Left ventricle myocardium inferior (tissue), 1 donor: ENCODE measurements around the gene NPHP3. TPM values are rescaled to one million over a fixed set of nuclear protein-coding genes. Genes with fewer than 3 reads are reported as not detected.
A peak's percentile ranks its signal among the peaks of the same experiment; 100 is the strongest.
"Not testable (repeated sequence)": the region's sequence is repeated elsewhere in the genome, so short reads cannot be mapped to it uniquely, and the experiment has no call there.

ENCODE experiments used
- DNase-seq: peaks from one replicate; pipeline ENCODE4 v3.0.0-alpha.2; 2020
- H3K27ac ChIP-seq: fragments of 200-600 bp; replicated peaks from 2 replicates; pipeline ENCODE4 v1.8.0; 2021
- H3K27me3 ChIP-seq: fragments of 200-600 bp; 2 replicates; pipeline ENCODE4 v1.8.0; 2021; ENCODE audit warnings: low read depth
- H3K36me3 ChIP-seq: fragments of 200-600 bp; 2 replicates; pipeline ENCODE4 v1.8.0; 2021
- H3K4me1 ChIP-seq: fragments of 200-600 bp; 2 replicates; pipeline ENCODE4 v1.8.0; 2021
- H3K4me3 ChIP-seq: fragments of 200-600 bp; 2 replicates; pipeline ENCODE4 v1.8.0; 2021; ENCODE audit warnings: mild to moderate bottlenecking, moderate library complexity
- H3K9me3 ChIP-seq: fragments of 200-600 bp; replicated peaks from 2 replicates; pipeline ENCODE4 v1.8.0; 2021
- CTCF ChIP-seq: fragments of 200-600 bp; IDR thresholded peaks from 2 replicates; pipeline ENCODE4 v1.8.0; 2021; ENCODE audit warnings: antibody characterized with exemption, mild to moderate bottlenecking, borderline replicate concordance
- intact Hi-C: fragments of 100-400 bp; cut with micrococcal nuclease; formaldehyde crosslinking; loops from one replicate; pipeline ENCODE4 v1.11.0; 2022
- long read RNA-seq: library from polyadenylated mRNA; unstranded; transcript quantifications from one replicate; pipeline ENCODE4 v2.0.0, GENCODE V29; 2021
- total RNA-seq: library from RNA; stranded (reverse); fragmentation: NEBNext Ultra II Directional; extraction: Animal tissue kit (Norgen Biotek cat#: 25700); gene quantifications from one replicate; pipeline ENCODE4 v1.2.1, GENCODE V29; 2021
- donor health status: DM: no; HTN: yes; CAD: no; lungs with severe emphysema.

NPHP3 gene
- total RNA-seq = 10.1 TPM
- long read RNA-seq, full-length matches to known transcripts = 11 of 14 reads
- long read RNA-seq, partial matches to known transcripts = 1 of 14 reads
- long read RNA-seq, other reads (novel, unspliced or antisense) = 2 of 14 reads

- no peaks in the 10 kb centered on the region for H3K9me3 ChIP-seq
- peak within 1 kb of the TSS; percentile 95 for H3K4me3 ChIP-seq
- H3K4me1 ChIP-seq = peaks cover 54% of the 10 kb centered on the region
- peak within 1 kb of the TSS; percentile 99 for H3K27ac ChIP-seq
- peak; percentile 98 for DNase-seq
- no peaks in the 10 kb centered on the region for H3K27me3 ChIP-seq
- H3K36me3 ChIP-seq = peaks cover 19% of the 10 kb centered on the region
- TF ChIP-seq CTCF = peak; percentile 23
- intact Hi-C loops = loop anchor here (10.0 kb wide), 1 partner anchor 852 kb away; the partner anchor contains the start of gene CDV3
Observed at GRCh38 chr3:132722165-132723023, at the start of gene NPHP3. Gene NPHP3 (minus strand): TSS chr3:132722409. CDS start chr3:132722355, 54 bp downstream.

- no peak for TF ChIP-seq CTCF
- intact Hi-C loops = no loop called here
- Histone ChIP-seq H3K27ac (no peak overlapping the region), H3K4me1 (no peaks in the 10 kb centered on the region), H3K27me3 (no peaks in the 10 kb centered on the region), H3K36me3 (no peaks in the 10 kb centered on the region), H3K4me3 (no peak overlapping the region), H3K9me3 (no peaks in the 10 kb centered on the region)
- no peak for DNase-seq
Observed at GRCh38 chr3:132758740-132759139, 36.5 kb upstream of the NPHP3 start.

GRCh38 chr3:132756108-132756650 lies 34.0 kb upstream of the NPHP3 start:
- no peak for TF ChIP-seq CTCF
- no peak overlapping the region for H3K27ac ChIP-seq
- intact Hi-C loops = no loop called here

GRCh38 chr3:132753946-132754345 lies 31.7 kb upstream of the NPHP3 start:
- no peak for DNase-seq
- H3K36me3 ChIP-seq = no peaks in the 10 kb centered on the region
- H3K4me3 ChIP-seq = no peak overlapping the region
- no peaks in the 10 kb centered on the region for H3K4me1 ChIP-seq
- intact Hi-C loops = no loop called here
- no peak overlapping the region for H3K27ac ChIP-seq
- no peaks in the 10 kb centered on the region for H3K9me3 ChIP-seq
- H3K27me3 ChIP-seq = peaks cover 4% of the 10 kb centered on the region
- TF ChIP-seq CTCF = no peak

More at GRCh38 chr3:132756108-132756650, 34.0 kb upstream of the NPHP3 start:
- no peak for DNase-seq
- Histone ChIP-seq H3K4me3 (no peak overlapping the region), H3K27me3 (peaks cover 4% of the 10 kb centered on the region), H3K9me3 (no peaks in the 10 kb centered on the region), H3K4me1 (no peaks in the 10 kb centered on the region), H3K36me3 (no peaks in the 10 kb centered on the region)

- Histone ChIP-seq H3K4me3 (no peak overlapping the region), H3K27ac (no peak overlapping the region), H3K4me1 (no peaks in the 10 kb centered on the region), H3K36me3 (no peaks in the 10 kb centered on the region), H3K27me3 (peaks cover 13% of the 10 kb centered on the region), H3K9me3 (no peaks in the 10 kb centered on the region)
- intact Hi-C loops = no loop called here
- TF ChIP-seq CTCF = no peak
- DNase-seq = no peak
Observed at GRCh38 chr3:132749786-132750185, 27.6 kb upstream of the NPHP3 start.

GRCh38 chr3:132746720-132747119 lies 24.5 kb upstream of the NPHP3 start:
- H3K27ac ChIP-seq, H3K4me3 ChIP-seq, intact Hi-C loops, H3K4me1 ChIP-seq, H3K27me3 ChIP-seq, H3K36me3 ChIP-seq, H3K9me3 ChIP-seq, DNase-seq: not testable (repeated sequence)
